ENCODE measurements around the gene TRIM38. TPM values are rescaled to one million over a fixed set of nuclear protein-coding genes. Genes with fewer than 3 reads are reported as not detected.

TRIM38 gene
- total and polyA plus RNA-seq, 2 of the 13 experiments (the other 11 are each of a cell fraction or from before 2014, with no cell fraction given), result 2.5 to 3.1 TPM

DNA sequence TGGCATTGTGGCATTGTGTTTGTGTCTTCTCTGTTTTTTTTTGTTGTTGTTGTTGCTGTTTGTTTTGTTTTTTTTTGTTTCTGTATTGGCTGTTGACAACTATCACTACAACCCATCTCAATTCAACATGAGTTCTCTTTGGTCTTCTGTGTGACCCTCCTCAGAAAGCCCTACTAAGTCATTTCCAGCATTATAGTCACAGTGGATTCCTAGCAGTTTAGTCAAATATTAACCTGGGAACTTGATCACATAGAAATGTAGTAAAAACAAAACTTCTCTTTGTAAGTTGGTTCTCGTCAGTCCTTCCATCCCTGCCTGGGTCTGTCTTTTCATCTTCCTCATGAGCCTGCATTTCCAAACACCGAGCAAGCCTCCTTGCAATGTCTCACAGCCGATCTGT lies 48.9 kb upstream of the TRIM38 start (continued):
- TF ChIP-seq, protein P1, sequence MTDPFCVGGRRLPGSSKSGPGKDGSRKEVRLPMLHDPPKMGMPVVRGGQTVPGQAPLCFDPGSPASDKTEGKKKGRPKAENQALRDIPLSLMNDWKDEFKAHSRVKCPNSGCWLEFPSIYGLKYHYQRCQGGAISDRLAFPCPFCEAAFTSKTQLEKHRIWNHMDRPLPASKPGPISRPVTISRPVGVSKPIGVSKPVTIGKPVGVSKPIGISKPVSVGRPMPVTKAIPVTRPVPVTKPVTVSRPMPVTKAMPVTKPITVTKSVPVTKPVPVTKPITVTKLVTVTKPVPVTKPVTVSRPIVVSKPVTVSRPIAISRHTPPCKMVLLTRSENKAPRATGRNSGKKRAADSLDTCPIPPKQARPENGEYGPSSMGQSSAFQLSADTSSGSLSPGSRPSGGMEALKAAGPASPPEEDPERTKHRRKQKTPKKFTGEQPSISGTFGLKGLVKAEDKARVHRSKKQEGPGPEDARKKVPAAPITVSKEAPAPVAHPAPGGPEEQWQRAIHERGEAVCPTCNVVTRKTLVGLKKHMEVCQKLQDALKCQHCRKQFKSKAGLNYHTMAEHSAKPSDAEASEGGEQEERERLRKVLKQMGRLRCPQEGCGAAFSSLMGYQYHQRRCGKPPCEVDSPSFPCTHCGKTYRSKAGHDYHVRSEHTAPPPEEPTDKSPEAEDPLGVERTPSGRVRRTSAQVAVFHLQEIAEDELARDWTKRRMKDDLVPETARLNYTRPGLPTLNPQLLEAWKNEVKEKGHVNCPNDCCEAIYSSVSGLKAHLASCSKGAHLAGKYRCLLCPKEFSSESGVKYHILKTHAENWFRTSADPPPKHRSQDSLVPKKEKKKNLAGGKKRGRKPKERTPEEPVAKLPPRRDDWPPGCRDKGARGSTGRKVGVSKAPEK (CRISPR knock-in tag; IDR thresholded peaks at IDR 0.05; ENCODE audit: borderline replicate concordance), result no peak
- peak; percentile 38; the same call in 1 of the 2 replicates for TF ChIP-seq RBFOX2 (IDR thresholded peaks at IDR 0.05; ENCODE audit: low read depth, low read length)
- TF ChIP-seq HNF4A (CRISPR knock-in tag; IDR thresholded peaks at IDR 0.05), result no peak
- no peak for TF ChIP-seq PHF8 (CRISPR knock-in tag; IDR thresholded peaks at IDR 0.05)
- no peak for TF ChIP-seq ZNF672 (CRISPR knock-in tag; IDR thresholded peaks at IDR 0.05)
- no peak for TF ChIP-seq RFX5 (IDR thresholded peaks at IDR 0.05; ENCODE audit: low read depth, low read length)
- no peak for TF ChIP-seq FOSL1 (CRISPR knock-in tag; IDR thresholded peaks at IDR 0.05; ENCODE audit: borderline replicate concordance)
- TF ChIP-seq CBX2 (IDR thresholded peaks at IDR 0.05; ENCODE audit: low read depth, low read length), result no peak
- no peak for TF ChIP-seq CBX2 (CRISPR knock-in tag; IDR thresholded peaks at IDR 0.05; ENCODE audit: low read depth)
- peak; percentile 68 for TF ChIP-seq ZSCAN9 (CRISPR knock-in tag; IDR thresholded peaks at IDR 0.05; ENCODE audit: borderline replicate concordance)
- no peak for TF ChIP-seq PPARG (CRISPR knock-in tag; conservative IDR thresholded peaks at IDR 0.05)
- no peak; the same call in 1 of the 2 replicates for TF ChIP-seq SP5 (CRISPR knock-in tag; IDR thresholded peaks at IDR 0.05; ENCODE audit: borderline replicate concordance, low read depth)
- no peak for TF ChIP-seq SSRP1 (CRISPR knock-in tag; IDR thresholded peaks at IDR 0.05)
- peak; percentile 62 for TF ChIP-seq ZNF644 (CRISPR knock-in tag; IDR thresholded peaks at IDR 0.05; ENCODE audit: low read depth)
- no peak for TF ChIP-seq ZNF296 (CRISPR knock-in tag; conservative IDR thresholded peaks at IDR 0.05)
- no peak for TF ChIP-seq FOXC1 (CRISPR knock-in tag; IDR thresholded peaks at IDR 0.05; ENCODE audit: borderline replicate concordance)
- TF ChIP-seq, protein P2, sequence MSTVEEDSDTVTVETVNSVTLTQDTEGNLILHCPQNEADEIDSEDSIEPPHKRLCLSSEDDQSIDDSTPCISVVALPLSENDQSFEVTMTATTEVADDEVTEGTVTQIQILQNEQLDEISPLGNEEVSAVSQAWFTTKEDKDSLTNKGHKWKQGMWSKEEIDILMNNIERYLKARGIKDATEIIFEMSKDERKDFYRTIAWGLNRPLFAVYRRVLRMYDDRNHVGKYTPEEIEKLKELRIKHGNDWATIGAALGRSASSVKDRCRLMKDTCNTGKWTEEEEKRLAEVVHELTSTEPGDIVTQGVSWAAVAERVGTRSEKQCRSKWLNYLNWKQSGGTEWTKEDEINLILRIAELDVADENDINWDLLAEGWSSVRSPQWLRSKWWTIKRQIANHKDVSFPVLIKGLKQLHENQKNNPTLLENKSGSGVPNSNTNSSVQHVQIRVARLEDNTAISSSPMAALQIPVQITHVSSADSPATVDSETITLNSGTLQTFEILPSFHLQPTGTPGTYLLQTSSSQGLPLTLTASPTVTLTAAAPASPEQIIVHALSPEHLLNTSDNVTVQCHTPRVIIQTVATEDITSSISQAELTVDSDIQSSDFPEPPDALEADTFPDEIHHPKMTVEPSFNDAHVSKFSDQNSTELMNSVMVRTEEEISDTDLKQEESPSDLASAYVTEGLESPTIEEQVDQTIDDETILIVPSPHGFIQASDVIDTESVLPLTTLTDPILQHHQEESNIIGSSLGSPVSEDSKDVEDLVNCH (CRISPR knock-in tag; IDR thresholded peaks at IDR 0.05), result no peak
- no peak for TF ChIP-seq MXI1 (IDR thresholded peaks at IDR 0.05; ENCODE audit: borderline replicate concordance, low read depth, low read length)
- TF ChIP-seq, protein P3, sequence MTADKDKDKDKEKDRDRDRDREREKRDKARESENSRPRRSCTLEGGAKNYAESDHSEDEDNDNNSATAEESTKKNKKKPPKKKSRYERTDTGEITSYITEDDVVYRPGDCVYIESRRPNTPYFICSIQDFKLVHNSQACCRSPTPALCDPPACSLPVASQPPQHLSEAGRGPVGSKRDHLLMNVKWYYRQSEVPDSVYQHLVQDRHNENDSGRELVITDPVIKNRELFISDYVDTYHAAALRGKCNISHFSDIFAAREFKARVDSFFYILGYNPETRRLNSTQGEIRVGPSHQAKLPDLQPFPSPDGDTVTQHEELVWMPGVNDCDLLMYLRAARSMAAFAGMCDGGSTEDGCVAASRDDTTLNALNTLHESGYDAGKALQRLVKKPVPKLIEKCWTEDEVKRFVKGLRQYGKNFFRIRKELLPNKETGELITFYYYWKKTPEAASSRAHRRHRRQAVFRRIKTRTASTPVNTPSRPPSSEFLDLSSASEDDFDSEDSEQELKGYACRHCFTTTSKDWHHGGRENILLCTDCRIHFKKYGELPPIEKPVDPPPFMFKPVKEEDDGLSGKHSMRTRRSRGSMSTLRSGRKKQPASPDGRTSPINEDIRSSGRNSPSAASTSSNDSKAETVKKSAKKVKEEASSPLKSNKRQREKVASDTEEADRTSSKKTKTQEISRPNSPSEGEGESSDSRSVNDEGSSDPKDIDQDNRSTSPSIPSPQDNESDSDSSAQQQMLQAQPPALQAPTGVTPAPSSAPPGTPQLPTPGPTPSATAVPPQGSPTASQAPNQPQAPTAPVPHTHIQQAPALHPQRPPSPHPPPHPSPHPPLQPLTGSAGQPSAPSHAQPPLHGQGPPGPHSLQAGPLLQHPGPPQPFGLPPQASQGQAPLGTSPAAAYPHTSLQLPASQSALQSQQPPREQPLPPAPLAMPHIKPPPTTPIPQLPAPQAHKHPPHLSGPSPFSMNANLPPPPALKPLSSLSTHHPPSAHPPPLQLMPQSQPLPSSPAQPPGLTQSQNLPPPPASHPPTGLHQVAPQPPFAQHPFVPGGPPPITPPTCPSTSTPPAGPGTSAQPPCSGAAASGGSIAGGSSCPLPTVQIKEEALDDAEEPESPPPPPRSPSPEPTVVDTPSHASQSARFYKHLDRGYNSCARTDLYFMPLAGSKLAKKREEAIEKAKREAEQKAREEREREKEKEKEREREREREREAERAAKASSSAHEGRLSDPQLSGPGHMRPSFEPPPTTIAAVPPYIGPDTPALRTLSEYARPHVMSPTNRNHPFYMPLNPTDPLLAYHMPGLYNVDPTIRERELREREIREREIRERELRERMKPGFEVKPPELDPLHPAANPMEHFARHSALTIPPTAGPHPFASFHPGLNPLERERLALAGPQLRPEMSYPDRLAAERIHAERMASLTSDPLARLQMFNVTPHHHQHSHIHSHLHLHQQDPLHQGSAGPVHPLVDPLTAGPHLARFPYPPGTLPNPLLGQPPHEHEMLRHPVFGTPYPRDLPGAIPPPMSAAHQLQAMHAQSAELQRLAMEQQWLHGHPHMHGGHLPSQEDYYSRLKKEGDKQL (CRISPR knock-in tag; IDR thresholded peaks at IDR 0.05; ENCODE audit: low read depth), result no peak
- TF ChIP-seq ZNF761 (CRISPR knock-in tag; conservative IDR thresholded peaks at IDR 0.05), result no peak
- TF ChIP-seq, protein P4, sequence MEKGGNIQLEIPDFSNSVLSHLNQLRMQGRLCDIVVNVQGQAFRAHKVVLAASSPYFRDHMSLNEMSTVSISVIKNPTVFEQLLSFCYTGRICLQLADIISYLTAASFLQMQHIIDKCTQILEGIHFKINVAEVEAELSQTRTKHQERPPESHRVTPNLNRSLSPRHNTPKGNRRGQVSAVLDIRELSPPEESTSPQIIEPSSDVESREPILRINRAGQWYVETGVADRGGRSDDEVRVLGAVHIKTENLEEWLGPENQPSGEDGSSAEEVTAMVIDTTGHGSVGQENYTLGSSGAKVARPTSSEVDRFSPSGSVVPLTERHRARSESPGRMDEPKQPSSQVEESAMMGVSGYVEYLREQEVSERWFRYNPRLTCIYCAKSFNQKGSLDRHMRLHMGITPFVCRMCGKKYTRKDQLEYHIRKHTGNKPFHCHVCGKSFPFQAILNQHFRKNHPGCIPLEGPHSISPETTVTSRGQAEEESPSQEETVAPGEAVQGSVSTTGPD (CRISPR knock-in tag; IDR thresholded peaks at IDR 0.05), result no peak
